Panc1 (cell line): ENCODE results near the gene KCNMA1. TPM values are rescaled to one million over a fixed set of nuclear protein-coding genes. Genes with fewer than 3 reads are reported as not detected.

Experiments used
- ATAC-seq: fragments of 200-7000 bp; cut with Tn5 transposase; 2 replicates; pipeline ENCODE4 v1.9.1; 2020; ENCODE audit warnings: mild to moderate bottlenecking, moderate library complexity
- BruUV-seq: library from RNA; stranded (reverse); fragments of 400-500 nt; replicated peaks from 2 replicates; lab custom pipeline; 2021; lab: Mats Ljungman, UMichigan
- CTCF ChIA-PET: fragments of 300-600 bp; sonication (Branson Sonifier 250); formaldehyde crosslinking; loops from one replicate; lab custom pipeline; 2022; ENCODE audit warnings: antibody characterized with exemption; lab: Charles Lee
- POLR2A ChIA-PET: fragments of 300-600 bp; sonication (Branson Sonifier 250); formaldehyde crosslinking; loops from one replicate; lab custom pipeline; 2022; ENCODE audit warnings: antibody characterized with exemption; lab: Charles Lee
- DNase-seq: peaks from one replicate; pipeline ENCODE4 v3.0.0-alpha.2; 2010; ENCODE audit warnings: low read depth, low spot score
- H3K27ac ChIP-seq: 2 replicates; pipeline ENCODE4 v1.5.1; 2011; ENCODE audit warnings: mild to moderate bottlenecking, low read length, inconsistent platforms
- H3K27me3 ChIP-seq: fragments of 200-500 bp; sonication (Bioruptor generic); 2 replicates; pipeline ENCODE4 v1.6.0; 2014; ENCODE audit warnings: low read length, inconsistent platforms; ENCODE audit not compliant: control insufficient read depth, insufficient read depth
- H3K36me3 ChIP-seq: fragments of 200-500 bp; sonication (Bioruptor generic); 2 replicates; pipeline ENCODE4 v1.5.1; 2014; ENCODE audit warnings: inconsistent platforms, mild to moderate bottlenecking, low read length, moderate library complexity; ENCODE audit not compliant: control insufficient read depth, insufficient read depth
- H3K4me1 ChIP-seq: 2 replicates; pipeline ENCODE4 v1.5.1; 2011; ENCODE audit warnings: inconsistent platforms, mild to moderate bottlenecking, low read length, moderate library complexity; ENCODE audit not compliant: control insufficient read depth, insufficient read depth
- H3K4me3 ChIP-seq, 2 experiments: 2 replicates each; pipeline ENCODE4 v1.5.1; 2011 to 2012; ENCODE audit warnings: low read depth in 2 of 2, low read length in 2 of 2, mild to moderate bottlenecking in 2 of 2, inconsistent platforms in 1 of 2, moderate library complexity in 1 of 2
- H3K9me3 ChIP-seq: fragments of 200-500 bp; sonication (Bioruptor generic); 2 replicates; pipeline ENCODE4 v1.5.1; 2014; ENCODE audit warnings: low read depth, mild to moderate bottlenecking, inconsistent platforms, low read length, moderate library complexity; ENCODE audit not compliant: control insufficient read depth, insufficient read depth
- POLR2AphosphoS5 ChIP-seq: IDR thresholded peaks from 2 replicates; pipeline ENCODE4 v1.6.1; 2012; ENCODE audit warnings: mild to moderate bottlenecking, low read depth, low read length, moderate library complexity
- SIN3A ChIP-seq: IDR thresholded peaks from 2 replicates; pipeline ENCODE4 v1.6.1; 2012; ENCODE audit warnings: low read depth, mild to moderate bottlenecking, low read length, moderate library complexity, borderline replicate concordance; ENCODE audit not compliant: insufficient read depth
- TCF7L2 ChIP-seq: IDR thresholded peaks from 2 replicates; pipeline ENCODE4 v1.6.1; 2011; ENCODE audit warnings: mild to moderate bottlenecking, low read depth, low read length, inconsistent platforms
- in situ Hi-C: cut with HindIII; loops from 2 replicates; pipeline ENCODE4 v1.10.0; 2016; ENCODE audit warnings: low sequenced_read_pairs, low pct_unique_long_range_greater_than_20kb
- intact Hi-C: fragments of 100-400 bp; cut with micrococcal nuclease; formaldehyde crosslinking; loops from one replicate; pipeline ENCODE4 v1.10.0; 2022; ENCODE audit not compliant: unreplicated experiment
- total RNA-seq: library from RNA; stranded (reverse); gene quantifications from one replicate; pipeline ENCODE4 v1.2.1, GENCODE V29; 2021; ENCODE audit not compliant: unreplicated experiment
- TF ChIP-seq, protein P1 (sequence below): fragments of 450-650 bp; IDR thresholded peaks from 2 replicates; pipeline ENCODE4 v1.5.1; 2017; ENCODE audit warnings: mild to moderate bottlenecking
- TF ChIP-seq, protein P2 (sequence below), 2 experiments: IDR thresholded peaks; 2 replicates each; pipeline ENCODE4 v1.6.1; 2011 to 2012; ENCODE audit warnings: low read depth in 2 of 2, control low read depth in 1 of 2, low read length in 1 of 2, mild to moderate bottlenecking in 1 of 2, moderate library complexity in 1 of 2; ENCODE audit not compliant: insufficient read depth in 1 of 2

Gene KCNMA1
- total RNA-seq, 1 experiment from 2014 or later: 91.9 TPM

DNA sequence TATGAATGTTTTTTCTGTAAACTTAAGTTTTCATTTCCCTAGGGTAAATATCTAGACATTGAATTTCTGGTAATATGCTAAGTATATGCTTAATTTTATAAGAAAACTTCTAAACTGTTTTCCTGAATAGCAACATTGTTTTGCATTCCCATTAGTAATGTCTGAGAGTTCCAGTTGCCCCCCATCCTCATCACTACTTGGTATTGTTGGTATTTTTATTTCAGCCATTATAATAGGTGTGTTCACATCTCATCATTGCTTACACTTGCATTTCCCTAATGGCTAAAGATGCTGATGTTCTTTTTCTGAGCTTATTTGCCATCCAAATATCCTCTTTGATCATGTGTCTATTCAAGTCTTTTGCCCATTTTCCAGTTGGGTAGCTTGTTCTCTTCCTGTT is 269.6 kb downstream of the KCNMA1 start:
- in situ Hi-C loops: no loop called here
- POLR2A ChIA-PET: no interaction called here
- H3K27me3 ChIP-seq: no peaks in the 10 kb centered on the region
- TF ChIP-seq POLR2AphosphoS5: no peak
- TF ChIP-seq SIN3A: no peak
- TF ChIP-seq, protein P1, sequence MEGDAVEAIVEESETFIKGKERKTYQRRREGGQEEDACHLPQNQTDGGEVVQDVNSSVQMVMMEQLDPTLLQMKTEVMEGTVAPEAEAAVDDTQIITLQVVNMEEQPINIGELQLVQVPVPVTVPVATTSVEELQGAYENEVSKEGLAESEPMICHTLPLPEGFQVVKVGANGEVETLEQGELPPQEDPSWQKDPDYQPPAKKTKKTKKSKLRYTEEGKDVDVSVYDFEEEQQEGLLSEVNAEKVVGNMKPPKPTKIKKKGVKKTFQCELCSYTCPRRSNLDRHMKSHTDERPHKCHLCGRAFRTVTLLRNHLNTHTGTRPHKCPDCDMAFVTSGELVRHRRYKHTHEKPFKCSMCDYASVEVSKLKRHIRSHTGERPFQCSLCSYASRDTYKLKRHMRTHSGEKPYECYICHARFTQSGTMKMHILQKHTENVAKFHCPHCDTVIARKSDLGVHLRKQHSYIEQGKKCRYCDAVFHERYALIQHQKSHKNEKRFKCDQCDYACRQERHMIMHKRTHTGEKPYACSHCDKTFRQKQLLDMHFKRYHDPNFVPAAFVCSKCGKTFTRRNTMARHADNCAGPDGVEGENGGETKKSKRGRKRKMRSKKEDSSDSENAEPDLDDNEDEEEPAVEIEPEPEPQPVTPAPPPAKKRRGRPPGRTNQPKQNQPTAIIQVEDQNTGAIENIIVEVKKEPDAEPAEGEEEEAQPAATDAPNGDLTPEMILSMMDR: no peak
- TF ChIP-seq, protein P2, sequence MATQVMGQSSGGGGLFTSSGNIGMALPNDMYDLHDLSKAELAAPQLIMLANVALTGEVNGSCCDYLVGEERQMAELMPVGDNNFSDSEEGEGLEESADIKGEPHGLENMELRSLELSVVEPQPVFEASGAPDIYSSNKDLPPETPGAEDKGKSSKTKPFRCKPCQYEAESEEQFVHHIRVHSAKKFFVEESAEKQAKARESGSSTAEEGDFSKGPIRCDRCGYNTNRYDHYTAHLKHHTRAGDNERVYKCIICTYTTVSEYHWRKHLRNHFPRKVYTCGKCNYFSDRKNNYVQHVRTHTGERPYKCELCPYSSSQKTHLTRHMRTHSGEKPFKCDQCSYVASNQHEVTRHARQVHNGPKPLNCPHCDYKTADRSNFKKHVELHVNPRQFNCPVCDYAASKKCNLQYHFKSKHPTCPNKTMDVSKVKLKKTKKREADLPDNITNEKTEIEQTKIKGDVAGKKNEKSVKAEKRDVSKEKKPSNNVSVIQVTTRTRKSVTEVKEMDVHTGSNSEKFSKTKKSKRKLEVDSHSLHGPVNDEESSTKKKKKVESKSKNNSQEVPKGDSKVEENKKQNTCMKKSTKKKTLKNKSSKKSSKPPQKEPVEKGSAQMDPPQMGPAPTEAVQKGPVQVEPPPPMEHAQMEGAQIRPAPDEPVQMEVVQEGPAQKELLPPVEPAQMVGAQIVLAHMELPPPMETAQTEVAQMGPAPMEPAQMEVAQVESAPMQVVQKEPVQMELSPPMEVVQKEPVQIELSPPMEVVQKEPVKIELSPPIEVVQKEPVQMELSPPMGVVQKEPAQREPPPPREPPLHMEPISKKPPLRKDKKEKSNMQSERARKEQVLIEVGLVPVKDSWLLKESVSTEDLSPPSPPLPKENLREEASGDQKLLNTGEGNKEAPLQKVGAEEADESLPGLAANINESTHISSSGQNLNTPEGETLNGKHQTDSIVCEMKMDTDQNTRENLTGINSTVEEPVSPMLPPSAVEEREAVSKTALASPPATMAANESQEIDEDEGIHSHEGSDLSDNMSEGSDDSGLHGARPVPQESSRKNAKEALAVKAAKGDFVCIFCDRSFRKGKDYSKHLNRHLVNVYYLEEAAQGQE (IDR thresholded peaks at IDR 0.05; ENCODE audit: insufficient read depth in 1 of 2, low read depth in 2 of 2, low read length in 1 of 2): no peak
- no peak for TF ChIP-seq TCF7L2
- peaks cover 14% of the 10 kb centered on the region for H3K4me1 ChIP-seq
- no peak overlapping the region for H3K4me3 ChIP-seq
- peaks cover 11% of the 10 kb centered on the region; the same call in 1 of the 2 replicates for H3K9me3 ChIP-seq
- no peaks in the 10 kb centered on the region for H3K36me3 ChIP-seq
- H3K27ac ChIP-seq: no peak overlapping the region
- intact Hi-C loops: no loop called here
- no peak for ATAC-seq
- no peak for DNase-seq
- BruUV-seq: TSS peak; percentile 16
- CTCF ChIA-PET: no interaction called here

DNA sequence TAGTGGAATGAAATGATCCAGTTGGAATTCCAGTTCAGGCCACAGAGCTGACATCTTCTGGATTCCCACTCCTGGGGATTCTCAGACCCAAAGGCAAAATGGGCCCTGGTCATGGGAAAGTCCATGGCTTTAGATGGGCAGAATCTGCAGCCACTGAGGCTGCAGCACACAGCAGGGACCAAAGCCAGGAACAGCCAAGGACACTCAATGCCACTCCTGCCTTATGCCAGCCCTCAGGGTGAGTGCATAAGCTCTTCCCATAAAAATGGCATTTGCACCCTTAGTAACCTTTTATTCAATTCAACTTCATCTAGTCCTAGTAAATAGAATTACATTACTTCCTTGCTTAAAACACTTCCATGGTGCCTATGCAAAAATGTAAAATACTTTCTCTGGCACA is 274.4 kb downstream of the KCNMA1 start:
- no TSS peak for BruUV-seq
- no peaks in the 10 kb centered on the region for H3K36me3 ChIP-seq
- DNase-seq: no peak
- ChIA-PET POLR2A (no interaction called here), CTCF (no interaction called here)
- no peak overlapping the region for H3K4me3 ChIP-seq
- H3K27ac ChIP-seq: no peak overlapping the region
- no peak for ATAC-seq
- intact Hi-C loops: no loop called here
- peaks cover 3% of the 10 kb centered on the region; the same call in 1 of the 2 replicates for H3K9me3 ChIP-seq
- TF ChIP-seq, protein P2 (IDR thresholded peaks at IDR 0.05; ENCODE audit: insufficient read depth in 1 of 2, low read depth in 2 of 2, low read length in 1 of 2): no peak
- TF ChIP-seq, protein P1: no peak
- TF ChIP-seq SIN3A: no peak
- no peak for TF ChIP-seq TCF7L2
- TF ChIP-seq POLR2AphosphoS5: no peak
- H3K4me1 ChIP-seq: no peaks in the 10 kb centered on the region; the same call in 1 of the 2 replicates
- no peaks in the 10 kb centered on the region for H3K27me3 ChIP-seq
- in situ Hi-C loops: no loop called here
